GM06990 (cell line): ENCODE results near the gene ZBTB45.

ENCODE experiments used
- DNase-seq: peaks from one replicate; pipeline ENCODE4 v3.0.0-alpha.2; 2011; ENCODE audit not compliant: insufficient read length; ENCODE audit errors: extremely low read depth
- H3K27me3 ChIP-seq: replicated peaks from 2 replicates; pipeline ENCODE4 v1.6.0; 2011; ENCODE audit warnings: low read length; ENCODE audit not compliant: control insufficient read depth, insufficient read depth
- H3K36me3 ChIP-seq: 2 replicates; pipeline ENCODE4 v1.5.1; 2011; ENCODE audit warnings: low read length; ENCODE audit not compliant: control insufficient read depth, insufficient read depth
- H3K4me3 ChIP-seq: replicated peaks from 2 replicates; pipeline ENCODE4 v1.5.1; 2011; ENCODE audit warnings: low read depth, mild to moderate bottlenecking, control low read depth, low read length
- CTCF ChIP-seq: IDR thresholded peaks from 2 replicates; pipeline ENCODE4 v1.5.1; 2011; ENCODE audit warnings: low read length, control low read depth, mild to moderate bottlenecking, inconsistent platforms; ENCODE audit not compliant: insufficient read depth, poor library complexity, severe bottlenecking

The ZBTB45 gene

DNA sequence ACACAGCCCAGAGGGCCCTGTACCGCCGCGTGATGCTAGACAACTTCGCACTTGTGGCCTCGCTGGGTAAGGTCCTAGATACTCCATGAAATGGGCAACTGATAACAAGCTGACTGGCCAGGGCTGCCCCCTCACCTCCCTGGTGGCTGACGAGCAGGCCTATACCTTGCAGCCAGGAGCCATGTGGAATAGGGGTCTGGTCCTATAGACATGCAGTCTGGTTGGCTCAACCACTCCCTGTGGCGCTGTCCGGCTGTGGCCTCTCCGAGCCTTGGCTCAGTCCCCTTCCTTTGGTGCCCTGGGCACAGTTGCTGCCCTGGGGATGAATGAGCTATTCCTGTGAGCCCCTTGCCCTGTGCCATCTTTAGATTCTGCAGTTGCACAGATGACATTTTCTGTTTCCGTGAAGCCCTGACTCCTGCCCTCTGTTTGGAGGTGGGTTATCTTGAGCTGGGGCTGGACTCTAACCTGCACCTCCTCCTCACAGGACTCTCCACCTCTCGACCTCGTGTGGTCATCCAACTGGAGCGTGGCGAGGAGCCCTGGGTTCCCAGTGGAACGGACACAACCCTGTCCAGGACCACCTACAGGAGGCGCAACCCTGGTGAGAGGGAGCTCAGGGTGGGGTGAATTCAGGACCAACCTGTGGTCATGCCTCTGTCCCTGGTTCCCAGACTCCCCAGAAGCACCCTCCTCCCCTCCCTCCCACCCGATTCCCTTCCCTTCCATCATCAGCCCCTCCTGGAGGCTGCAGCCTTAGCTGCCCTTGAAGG, 50.2 kb downstream of the ZBTB45 start:
- no peak for DNase-seq
- H3K27me3 ChIP-seq: no peaks in the 10 kb centered on the region
- TF ChIP-seq CTCF: no peak
- H3K36me3 ChIP-seq: peaks cover 16% of the 10 kb centered on the region
- H3K4me3 ChIP-seq: no peak overlapping the region

DNA sequence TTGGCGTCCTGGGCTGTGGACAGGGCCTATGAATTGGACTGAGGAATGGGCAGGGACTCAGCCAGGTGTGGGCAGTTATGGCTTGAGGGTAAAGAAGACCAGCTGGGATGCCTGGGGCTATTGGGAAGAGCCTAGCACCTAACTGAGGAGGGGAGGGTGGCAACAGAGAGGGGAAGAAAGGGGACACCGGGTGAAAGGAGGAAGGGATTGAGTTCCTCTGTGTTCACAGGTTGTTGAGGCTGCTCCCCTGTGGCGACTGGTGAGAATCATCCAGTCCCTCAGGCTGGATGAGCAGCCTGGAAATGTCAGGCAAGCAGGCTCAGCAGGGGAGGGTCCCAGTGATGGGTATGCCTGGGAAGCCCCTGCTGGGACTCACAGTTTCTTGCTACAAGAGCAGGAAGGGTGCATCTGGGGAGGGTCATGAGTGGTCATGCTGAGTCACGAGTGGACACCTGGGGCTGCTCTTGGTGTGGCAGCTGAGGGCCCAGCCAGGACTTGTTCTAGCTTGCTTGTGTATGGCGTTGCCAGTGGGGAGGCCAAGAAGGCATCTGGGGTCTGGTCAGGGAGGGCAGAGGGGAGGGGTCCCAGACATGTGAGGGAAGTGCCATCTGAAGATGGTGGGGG, 51.3 kb downstream of the ZBTB45 start:
- no peak for TF ChIP-seq CTCF
- peaks cover 13% of the 10 kb centered on the region for H3K36me3 ChIP-seq
- no peak for DNase-seq
- H3K27me3 ChIP-seq: no peaks in the 10 kb centered on the region
- H3K4me3 ChIP-seq: peak overlapping the region; percentile 50

DNA sequence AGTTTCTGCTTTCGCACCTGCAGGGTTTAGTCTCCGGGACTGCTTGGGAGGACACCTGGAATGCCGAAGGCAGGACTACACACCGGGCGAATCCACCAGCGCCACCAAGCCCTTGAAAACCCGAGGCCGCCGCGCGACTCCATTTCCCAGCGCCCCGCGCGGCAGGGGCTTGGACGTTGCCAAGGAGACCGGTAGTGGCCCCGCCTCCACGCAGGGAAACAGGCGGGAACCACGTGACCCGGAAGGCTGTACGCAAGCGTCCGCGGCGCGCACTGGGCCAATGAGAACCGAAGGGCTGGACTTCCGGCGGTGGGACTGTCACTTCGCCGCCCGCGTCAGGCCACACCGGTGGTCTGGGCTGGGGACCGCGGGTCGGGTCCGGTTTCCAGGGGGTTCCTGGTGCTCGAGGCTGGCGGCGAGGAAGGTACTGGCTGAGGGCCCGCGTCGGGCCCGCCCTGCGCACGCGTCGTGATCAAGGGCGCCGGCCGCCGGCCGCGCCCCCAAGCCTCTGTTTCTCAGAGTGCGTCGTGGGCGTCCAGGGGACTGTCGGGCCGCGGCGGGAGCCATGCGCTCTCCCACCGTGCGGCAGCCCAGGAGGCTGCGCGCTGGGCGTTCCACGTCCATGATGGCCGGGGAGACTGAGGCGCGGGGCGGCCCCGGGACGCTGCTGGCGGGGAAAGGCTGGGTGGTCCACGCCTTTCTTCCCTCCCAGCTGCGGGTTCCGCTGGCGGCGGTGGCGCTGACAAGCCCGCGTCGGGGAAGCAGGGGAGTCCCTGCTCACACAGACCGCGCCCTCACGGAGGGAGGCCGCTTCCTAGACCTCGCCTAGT, 52.6 kb downstream of the ZBTB45 start, which contains the start of gene ZNF324:
Gene ZNF324, plus strand, starts transcription at position 321 of the 830 bp plus-strand sequence. CDS start 2,106 bp downstream, outside the sequence.
- H3K36me3 ChIP-seq: peaks cover 6% of the 10 kb centered on the region
- peak; percentile 95 for DNase-seq
- no peak for TF ChIP-seq CTCF
- no peaks in the 10 kb centered on the region for H3K27me3 ChIP-seq
- peak within 1 kb of the TSS; percentile 90 for H3K4me3 ChIP-seq

DNA sequence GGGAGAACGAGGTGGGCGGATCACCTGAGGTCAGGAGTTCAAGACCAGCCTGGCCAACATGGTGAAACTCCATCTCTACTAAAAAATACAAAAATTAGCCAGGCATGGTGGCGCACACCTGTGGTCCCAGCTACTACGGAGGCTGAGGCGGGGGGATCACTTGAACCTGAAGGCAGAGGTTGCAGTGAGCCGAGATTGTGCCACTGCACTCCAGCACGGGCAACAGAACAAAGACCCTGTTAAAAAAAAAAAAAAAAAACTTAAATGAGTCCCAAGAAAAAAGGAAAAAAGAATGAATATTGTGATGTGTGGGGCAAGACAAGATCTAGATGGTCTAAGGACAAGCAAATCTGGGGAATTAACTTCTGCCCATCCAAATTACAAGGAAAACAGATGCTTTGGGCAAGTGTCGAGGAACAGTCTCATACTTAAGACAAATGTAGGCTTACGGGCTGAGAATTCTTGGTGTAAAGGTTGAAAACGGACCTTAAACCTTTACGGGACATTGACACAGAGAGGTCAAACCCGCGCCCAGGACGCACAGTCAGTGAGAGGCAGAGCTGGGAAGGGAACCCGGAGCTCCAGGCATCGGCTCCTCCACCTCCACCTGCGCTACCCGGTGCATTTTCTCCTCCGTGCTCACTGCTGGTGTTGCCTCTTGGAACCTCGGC, 53.4 kb downstream of the ZBTB45 start:
- peak overlapping the region; percentile 56 for H3K4me3 ChIP-seq
- H3K36me3 ChIP-seq: peaks cover 5% of the 10 kb centered on the region
- no peak for TF ChIP-seq CTCF
- no peak for DNase-seq
- H3K27me3 ChIP-seq: no peaks in the 10 kb centered on the region
